HG02571 (cell line): Measurements from ENCODE around the gene C1orf159.
"Not testable (repeated sequence)": the region's sequence is repeated elsewhere in the genome, so short reads cannot be mapped to it uniquely, and the experiment has no call there.

Experiments used
- ATAC-seq: cut with Tn5 transposase; IDR thresholded peaks from one replicate; pipeline ENCODE4 v1.9.1; 2021; ENCODE audit warnings: mild to moderate bottlenecking, moderate library complexity; ENCODE audit not compliant: unreplicated experiment

Gene C1orf159

DNA sequence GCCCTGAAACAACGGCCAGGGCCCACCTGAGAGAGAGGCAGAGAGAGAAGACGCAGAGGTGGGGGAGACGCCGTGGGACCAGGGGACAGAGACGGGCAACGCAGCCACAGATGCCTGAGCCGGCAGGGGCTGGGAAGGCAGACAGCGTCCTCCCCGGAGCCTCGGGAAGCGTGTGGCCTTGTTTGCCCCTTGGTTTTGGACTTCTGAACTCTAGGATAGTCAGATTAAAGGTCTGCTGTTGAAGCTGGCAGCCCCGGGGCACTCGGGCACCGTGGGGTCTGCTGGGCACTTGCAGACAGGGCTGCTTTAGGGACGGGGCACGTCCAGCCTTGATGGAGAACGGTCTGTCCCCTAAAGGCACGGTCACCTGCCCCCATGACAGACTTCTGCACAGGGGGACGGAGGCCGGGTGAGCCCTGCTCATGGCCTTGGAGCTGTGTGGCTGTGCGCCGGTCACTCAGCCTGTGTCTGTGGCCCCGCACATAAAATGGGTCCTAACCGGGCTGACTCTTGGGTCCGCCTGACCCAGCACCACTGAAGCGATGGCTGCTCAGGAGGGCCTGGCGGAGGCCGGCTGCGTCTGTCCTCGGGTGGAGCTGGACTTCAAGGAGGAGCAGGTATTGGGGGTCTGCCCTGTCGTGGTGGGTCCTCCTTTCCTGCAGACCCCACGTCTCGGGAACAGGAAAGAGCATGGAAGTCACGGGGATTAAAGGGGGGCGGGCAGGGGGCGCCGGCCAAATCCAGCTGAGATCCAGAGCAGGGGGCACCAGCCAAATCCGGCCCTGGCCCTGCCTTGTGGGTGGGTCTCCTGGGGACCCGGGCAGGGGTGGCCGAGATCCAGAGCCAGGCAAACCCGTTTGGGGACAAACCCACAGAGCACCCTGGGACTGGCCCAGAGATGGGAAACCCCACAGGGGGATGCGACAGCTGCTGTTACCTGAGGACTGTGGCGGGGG, 32.2 kb downstream of the C1orf159 start:
- ATAC-seq, result no peak

DNA sequence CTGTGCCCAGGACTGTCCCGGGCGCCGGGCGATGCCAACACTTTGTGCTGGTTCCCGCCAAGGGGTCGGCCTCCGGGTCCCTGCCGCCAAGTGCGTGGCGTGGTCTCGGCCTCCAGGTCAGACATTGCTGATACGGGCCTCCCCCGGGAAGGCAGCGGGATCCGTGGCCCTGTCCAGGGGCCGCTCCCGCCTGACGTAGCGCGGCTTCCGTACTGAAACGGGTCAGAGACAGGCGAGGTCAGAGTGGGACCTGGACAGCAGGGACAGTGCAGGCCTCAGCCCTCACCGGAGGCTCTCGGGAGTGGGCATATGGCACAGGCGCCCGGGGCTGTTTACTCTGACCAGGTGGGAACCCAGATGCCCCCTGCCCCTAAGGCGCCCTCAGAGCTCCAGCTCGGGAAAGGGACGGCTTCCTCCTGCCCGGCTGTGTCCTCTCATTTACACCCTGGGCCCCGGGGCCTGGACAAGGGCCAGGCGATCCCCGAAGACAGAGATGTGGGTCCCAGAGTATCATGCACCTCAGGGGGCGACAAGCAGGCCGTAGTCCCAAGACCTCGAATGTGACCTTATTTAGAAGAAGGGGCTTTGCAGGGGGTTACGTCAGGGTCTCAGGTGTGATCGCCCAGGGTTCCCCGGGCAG, 33.0 kb downstream of the C1orf159 start:
- no peak for ATAC-seq

DNA sequence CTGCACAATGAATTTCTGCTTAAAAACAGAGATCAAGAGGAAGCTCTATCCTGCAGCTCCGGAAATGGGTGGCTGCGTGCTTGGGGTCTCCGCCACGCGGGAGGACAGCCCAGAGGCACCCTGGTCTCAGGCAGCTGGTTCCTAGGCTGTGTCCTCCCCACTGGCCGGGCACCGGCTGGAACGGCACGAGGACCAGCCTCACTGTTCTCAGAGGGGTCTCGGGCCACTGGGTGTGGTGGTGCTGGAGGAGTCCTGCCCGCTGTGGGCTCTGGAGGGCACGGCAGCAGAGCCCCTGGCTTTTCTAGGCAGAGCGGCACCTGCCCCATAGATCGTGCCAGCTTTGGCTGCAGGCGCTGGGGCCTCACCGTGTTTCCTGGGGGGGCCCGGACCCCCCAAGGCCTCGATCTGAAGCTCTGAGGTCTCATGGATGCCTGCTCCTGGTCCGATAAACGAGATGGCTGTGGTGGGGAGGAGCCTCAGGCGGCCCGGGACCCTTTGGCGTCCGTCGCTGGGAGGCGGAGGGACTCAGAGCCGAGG, 33.6 kb downstream of the C1orf159 start:
- ATAC-seq, result no peak

DNA sequence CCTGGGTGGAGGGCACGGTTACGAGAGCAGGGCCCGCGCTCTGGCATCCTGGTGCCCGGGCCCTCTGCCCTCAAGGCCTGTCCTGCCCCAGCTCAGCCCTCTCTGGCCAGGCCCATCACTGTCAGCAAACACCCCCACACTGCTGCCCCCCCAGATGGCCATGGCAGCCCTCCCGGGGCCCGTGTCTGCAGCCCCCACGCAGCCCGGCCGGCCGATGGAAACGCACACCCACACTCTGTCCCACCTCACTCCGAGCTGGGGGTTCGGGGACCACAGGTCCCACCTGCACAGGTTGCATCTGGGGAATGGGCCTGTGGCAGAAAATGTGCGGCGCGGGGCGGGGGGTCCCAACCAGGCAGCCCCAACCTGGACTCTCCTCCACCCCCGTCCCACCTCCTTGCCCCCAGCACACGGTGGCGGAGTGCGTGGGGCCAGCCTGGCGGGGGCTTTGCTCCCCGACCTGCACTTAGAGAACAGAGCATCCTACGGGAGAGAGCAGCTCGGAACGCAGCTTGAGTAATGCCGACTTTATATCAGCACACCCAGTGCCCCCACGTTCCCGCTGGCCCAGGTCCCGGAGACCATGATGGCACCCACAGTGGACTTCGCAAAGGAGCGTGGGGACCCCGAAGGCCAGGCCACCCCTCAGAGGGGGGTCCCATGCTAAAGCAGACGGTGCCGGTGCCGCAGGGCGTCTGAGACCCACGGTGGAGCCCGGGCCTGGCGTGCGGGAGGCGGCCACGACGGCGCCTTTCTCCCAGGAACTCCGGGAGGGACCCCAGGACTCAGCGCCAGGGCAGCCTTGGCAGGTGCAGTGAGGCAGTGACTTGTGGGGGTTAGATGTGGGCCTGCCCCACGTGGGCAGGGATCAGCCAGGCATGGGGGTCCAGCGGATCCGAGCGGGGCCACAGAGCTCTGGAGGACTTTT, 34.3 kb downstream of the C1orf159 start:
- no peak for ATAC-seq

DNA sequence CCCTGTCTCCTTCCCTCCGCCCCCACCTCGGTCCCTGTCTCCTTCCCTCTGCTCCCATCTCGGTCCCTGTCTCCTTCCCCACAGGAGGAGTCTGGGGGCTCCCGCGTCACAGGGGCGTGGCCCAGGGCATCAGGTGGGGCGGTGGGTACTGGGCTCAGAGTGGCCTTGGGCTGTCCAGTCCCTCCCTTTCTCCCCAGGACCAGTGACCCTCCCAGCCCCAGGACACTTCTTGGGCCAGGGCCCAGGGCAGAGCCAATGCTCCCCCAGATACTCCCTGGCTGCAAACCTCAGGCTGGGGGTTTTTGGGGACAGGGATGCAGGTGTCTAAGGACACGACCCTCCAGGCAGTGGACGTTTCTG, 35.0 kb downstream of the C1orf159 start:
- ATAC-seq, result no peak

DNA sequence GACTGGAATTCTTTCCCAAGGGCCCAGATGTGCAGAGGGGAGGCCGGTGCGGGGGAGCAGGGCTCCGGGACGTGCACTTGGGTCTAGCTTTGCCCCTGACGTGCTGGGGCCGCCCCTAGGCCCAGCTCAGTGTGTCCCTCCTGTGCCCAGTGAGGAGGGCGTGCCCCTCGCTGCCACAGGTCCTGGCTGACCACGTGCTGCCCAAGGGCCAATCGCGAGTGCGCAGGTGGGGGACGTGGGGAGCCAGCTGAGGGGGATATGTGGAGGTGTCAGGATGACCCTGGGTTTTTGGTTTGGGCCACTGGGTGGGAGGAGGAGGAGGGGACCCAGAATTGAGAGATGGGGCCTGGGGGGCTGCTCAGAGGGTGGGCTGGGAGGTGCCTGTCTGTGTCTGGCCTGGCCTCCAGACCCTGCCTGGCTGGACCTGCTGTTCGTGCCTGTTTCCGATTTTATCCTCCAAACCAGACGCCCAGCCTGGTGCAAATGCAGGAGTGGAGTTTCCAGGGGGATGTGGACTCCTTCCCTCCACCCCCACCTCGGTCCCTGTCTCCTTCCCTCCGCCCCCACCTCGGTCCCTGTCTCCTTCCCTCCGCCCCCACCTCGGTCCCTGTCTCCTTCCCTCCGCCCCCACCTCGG, 35.6 kb downstream of the C1orf159 start:
- ATAC-seq, result no peak

DNA sequence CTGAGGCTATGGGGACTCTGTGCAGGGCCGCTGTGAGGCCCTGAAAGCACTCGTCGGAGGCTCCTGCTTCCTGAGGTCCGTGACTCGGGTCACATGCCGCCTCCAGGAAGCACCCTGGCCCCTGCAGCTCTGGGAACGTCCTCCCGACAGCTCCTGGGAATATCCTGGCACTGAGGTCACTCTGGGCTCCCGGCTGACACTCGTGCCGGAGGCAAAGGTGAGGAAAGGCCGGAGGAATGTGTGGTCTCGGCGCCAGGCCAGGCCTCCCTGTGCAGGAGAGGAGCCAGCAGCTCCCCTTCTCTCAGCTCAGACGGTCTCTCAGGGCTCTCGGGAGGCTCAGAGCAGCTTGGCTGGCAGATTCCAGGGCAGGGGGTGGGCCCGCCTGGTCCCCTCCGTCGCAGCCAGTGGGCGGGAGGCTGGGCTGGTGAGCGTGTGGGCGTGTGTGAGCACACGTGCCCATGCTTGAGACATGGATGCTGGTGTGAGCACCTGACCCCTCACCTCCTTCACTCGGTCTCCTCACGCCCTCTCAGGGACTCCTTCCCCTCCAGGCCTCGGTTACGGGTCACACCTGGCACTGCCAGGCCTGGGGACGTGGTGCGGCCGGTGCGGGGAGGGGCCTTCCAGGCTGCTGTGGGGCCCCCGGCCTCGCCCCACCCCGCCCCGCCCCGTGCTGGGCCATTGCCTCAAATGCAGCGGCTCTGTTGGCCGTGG, 36.3 kb downstream of the C1orf159 start:
- ATAC-seq, result no peak

DNA sequence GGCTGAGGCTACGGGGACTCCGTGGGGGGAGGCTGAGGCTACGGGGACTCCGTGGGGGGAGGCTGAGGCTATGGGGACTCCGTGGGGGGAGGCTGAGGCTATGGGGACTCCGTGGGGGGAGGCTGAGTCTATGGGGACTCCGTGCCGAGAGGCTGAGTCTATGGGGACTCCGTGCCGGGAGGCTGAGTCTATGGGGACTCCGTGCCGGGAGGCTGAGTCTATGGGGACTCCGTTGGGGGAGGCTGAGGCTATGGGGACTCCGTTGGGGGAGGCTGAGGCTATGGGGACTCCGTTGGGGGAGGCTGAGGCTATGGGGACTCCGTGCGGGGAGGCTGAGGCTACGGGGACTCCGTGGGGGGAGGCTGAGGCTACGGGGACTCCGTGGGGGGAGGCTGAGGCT, 38.5 kb downstream of the C1orf159 start:
- not testable (repeated sequence) for ATAC-seq

DNA sequence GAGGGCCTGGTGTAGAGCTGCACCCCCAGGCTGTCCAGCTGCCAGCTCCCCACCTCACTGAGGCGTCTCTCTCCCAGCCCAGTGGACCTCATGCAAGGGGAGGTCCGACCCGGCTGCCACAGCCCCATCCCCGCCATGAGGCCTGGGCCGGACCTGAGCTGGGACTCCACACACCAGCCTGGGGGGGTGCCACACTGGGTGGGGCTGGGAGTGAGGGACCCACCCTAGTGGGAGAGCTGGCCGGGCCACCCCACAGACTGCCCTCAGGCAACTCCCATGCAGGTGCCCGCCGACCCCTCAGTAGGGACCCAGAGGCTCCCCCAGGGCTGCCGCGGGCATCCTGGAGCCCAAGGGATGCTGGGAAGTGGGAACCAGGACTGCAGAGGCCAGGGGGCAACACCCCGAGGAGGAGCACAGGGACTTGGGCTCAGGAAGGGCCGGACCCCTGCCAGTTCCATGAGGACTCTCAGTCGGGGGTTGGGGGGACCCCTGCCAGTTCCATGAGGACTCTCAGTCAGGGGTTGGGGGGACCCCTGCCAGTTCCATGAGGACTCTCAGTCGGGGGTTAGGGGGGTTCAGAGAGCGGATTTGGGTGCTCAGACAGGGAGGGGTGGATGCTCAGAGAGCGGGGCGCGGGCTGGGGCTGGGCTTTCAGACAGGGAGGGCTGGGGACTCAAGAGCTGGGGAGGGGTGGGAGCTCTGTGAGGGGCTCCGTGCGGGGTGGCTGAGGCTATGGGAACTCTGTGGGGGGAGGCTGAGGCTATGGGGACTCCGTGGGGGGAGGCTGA, 40.5 kb downstream of the C1orf159 start:
- ATAC-seq, result no peak

DNA sequence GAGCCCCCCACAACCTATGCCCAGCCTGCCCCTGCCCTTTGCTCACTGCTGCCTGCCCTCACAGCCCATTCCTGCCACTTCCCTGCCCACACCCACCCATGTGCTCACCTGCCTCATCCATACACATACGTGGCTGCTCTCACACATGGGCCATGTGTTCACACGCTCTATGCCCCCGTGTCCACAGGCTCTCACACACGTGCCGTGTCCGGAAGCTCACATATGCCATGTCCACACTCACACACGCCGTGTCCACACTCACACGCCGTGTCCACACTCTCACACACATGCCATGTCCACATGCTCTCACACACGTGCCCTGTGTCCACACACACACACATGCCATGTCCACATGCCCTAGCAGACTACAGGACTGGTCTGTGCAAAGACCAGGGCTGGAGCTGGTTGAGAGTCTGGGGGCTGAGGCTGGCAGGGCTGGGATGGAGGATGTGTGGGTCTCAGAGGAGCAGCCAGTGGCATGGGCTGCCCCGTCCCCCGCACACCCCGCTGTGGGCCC, 41.2 kb downstream of the C1orf159 start:
- no peak for ATAC-seq

DNA sequence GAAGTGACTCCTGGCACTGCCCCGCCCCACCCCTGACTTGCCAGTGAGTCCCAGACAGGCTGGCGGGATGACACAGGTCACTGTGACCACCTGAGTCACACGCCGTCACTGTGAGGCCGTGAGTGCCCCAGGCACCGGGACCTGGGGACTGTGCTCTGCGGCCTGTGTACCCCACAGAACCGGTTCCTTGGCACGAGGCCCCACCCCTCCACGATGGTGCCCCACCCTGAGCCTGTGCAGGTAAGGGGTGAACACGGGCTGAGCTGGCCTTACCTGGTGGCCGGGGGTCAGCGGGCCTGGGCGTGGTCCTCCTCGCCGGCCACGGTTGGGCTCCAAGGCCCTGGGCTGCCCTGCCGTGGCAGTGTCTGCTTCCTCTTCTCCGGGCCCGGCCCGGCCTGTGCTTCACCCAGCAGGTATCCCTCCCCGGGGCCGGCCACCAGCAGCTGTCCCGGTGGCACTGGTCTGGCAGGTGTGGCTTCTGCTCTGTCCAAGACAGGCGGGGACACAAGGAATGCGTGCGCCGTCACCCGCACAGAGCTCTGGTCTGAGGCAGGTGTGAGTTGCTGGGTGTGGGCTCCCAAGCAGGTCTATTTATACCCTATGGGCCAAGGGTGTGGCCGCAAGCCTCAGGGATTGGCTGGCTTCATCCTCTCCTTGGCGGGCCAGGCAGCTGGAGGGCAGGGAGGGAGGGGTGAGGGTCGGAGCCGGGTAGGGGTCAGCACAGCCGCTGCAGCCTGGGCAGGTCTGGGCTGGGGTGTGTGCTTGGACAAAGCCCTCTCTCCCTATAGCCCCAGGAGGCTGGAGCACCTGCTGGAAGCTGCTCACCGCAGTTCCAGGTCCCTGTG, 41.9 kb downstream of the C1orf159 start, which contains the start of gene RNF223:
Gene RNF223, minus strand, starts transcription at position 564 of the 845 bp plus-strand sequence. CDS start 1,740 bp downstream, outside the sequence.
- ATAC-seq, result no peak

DNA sequence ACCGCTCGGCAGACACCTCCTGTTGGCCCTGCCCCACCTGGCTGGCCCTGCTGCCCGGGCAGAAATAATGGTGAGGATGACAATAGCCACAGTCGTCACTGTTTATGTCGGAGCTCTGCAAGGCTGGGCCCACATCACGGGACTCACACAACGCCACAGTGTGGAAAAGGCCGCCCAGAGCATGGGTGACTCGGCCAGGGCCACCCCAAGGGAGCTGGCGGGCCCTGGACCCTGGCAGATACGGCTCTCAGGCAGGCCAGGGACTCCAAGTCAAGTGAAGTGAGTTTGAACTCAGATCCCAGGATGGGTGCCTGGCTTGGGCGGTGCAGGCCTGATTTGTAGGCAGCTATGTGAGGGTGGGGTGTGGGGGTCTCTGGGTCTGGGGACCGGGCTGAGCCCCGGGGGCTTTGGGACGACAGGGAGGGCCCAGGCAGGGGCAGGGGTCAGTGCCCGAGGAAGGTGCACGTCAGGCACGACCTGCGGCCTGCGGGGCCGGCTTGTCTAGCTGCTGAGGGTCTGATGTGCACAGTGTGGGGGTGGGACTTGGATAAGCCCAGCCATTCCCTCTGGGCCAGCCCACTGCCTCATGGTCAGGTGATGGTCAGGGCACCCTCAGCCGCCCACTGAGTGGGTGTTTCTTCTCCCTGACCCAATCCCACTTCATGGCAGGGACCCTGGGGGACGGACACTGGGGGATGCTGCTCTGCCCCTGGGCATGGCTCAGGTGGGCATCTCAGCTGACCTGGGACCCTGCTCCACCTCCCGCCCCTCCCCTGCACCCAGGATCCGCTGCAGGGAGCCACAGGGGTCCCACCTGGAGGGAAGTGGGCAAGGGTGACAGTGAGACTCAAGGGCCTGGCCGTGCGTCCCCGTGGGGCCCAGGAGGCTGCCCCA, 42.8 kb downstream of the C1orf159 start:
- no peak for ATAC-seq

DNA sequence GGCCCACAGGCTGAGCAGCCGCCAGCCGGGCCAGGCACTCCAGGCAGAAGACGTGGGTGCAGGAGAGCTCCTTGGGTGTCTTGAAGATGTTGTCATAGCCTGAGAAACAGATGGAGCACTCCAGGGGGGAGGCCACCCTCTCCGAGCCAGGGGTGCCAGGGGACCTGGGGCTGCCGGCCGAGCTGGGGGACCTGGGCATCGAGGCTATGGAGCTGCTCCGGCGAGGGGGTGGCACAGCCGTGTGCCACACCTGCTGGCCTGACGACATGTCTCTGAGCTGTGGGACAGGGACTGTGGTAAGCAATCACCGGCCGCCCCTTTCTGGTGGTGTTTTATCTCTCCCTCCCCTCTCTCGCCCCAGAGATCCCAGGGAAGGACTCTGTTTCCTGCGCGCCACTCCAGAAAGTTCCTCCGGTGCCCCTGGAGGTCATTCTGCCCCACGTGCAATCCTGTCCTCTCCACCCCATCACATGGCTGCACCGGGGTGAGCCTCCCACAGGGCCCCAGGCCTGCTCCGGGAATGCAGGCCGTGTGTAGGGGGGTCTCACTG, 43.5 kb downstream of the C1orf159 start:
- ATAC-seq, result no peak

DNA sequence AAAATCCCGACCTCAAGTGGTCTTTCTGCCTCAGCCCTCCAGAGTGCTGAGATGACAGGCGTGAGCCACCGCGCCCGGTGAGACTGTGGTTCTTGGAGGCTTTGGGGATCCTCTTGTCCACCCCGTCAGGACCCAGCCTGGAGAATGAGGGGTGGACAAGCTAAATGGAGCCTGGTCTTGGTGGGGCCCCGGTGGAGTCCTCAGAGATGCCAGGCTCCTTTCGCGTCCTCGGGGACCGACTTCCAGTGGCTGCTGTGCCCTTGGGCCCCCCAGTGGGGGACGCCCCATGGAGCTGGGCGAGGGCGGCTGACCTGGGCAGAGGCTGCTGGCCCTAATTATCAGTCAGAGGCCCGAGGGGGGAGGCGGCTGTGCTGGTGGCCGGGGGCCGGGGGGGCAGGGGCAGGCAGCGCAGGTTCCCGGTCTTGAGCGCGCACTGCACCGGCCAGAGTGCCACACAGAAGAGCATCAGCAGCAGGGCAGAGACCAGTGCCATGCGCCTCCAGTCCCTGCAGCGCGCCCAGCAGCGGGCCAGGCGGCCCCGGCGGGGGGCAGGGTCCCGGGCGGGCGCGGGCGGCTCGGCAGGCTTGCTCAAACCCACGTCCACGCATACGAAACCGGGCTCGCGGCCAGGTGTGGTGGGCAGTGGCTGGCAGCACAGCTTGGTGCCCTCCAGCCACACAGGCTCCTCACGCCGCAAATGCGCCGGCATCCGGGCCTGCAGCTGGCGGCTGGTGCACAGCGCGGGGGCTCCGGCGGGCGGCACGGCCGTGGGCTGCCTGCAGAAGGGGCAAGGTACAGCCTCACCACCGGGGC, 44.2 kb downstream of the C1orf159 start:
- ATAC-seq, result no peak
